CD4-positive, alpha-beta T cell treated with Interferon gamma for 1 hour (primary cell): ENCODE measurements around the gene CCNB2.
"Not testable (repeated sequence)": the region's sequence is repeated elsewhere in the genome, so short reads cannot be mapped to it uniquely, and the experiment has no call there.

Experiments
- DNase-seq: peaks from one replicate; pipeline ENCODE4 v3.0.0-alpha.2; 2020

CCNB2 gene

DNA sequence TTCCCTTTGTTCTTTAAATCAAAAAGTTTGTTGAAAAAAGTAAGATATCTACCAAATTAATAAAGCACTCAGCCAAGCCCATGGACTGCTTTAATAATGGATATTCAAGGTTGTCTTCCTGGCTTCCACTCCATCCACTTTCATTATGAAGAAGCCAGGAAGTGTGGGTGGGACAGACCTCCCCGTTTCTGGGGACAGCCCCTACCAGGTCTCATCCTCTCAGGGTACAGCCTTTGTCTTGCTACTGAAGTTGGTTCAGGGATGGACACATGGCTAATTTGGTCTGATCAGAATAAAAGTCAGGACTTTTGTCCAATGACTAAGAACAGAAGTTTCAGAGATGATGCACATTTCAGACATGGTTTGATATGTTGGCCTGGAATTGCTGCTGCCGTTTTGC, 32.6 kb downstream of the CCNB2 start:
- DNase-seq, result no peak

DNA sequence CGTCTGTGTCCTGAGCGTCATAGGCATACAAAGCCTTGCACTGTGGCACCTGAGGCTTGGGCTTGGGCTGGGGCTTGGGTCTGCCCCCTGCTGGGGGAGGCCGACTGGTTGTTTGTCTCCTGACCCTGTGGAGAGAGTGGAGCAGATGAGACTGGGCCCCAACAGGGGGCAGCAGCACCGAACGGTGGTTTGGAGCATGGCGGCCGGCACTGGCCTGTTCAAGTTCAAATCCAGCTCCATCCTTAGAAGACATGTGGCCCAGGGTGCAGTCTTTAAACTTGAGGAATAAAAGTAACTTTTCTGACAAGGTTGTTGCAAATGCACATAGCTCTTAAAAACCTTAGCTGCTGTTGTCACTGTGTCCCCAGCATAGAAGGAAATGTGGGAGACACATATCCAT, 33.3 kb downstream of the CCNB2 start:
- DNase-seq, result peak; percentile 65

DNA sequence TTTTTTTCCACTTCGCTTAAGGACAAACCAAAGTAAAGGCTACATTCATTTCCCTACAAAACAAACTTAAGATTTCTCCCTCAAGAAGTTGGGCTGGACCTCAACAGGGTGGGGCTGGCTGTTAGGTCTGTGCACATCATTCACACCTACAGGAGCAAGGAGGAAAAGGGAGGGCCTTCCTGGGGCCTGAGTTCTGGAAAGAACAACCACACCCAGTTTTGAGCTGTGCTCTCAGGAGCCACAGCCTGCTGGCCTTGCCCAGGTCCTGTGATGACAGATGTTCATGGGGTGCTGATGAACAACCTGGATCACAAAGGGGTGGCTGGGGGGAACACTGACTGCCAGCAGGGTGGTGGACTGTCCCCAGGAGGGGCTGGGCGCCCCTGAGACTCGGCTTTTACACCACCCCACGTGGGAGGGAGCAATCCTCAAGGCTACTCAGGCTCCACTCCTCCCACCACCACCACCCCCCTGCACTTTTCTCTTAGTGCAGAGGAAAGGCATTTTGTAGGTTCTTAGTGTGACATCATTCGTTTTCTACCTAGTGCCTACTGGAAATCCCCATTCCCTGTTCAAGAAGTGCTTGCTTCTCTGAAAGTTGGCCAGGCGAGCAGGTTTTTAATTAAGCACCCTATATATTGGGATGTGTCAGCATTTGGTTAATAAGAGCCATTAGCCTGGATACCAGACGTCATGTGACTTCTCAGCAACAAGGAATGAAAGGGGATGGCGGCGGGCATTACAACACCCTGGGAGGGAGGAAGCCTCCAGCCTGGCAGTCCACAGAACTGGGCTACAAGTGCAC, 35.7 kb downstream of the CCNB2 start:
- DNase-seq, result no peak

DNA sequence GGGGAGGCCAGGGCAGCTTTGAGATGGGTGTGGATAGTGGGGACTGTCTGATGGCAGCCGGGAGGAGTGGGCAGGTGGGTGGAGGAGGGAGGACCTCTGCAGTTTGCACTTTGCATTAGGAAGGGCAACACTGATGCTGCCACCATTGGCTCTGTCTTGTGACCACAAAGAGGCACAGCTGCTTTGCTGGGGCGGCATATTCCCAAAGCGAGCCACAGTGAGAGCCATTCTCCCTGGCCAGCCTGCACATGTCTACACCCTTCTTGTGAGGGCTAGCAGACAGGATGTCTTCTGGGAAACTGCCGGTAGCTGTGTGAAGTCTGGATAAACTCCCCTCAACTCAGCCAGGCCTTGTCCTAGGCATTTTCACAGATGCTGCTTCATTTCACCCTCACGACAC, 38.3 kb downstream of the CCNB2 start:
- DNase-seq, result no peak

DNA sequence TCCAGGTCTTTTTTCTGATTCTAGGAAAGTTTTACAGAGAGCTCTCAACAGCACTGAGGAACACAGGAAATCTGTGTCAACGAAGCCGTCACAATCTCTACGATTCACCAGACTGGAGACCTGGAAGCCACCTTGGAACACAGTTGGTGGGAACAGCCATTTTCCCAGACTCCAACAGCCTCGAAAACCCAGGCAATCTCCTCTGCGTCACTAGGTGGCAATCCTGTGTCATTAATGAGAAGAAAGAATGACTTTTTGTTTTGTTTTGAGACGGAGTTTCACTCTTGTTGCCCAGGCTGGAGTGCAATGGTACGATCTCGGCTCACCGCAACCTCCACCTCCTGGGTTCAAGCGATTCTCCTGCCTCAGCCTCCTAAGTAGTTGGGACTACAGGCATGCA, 39.6 kb downstream of the CCNB2 start:
- DNase-seq, result not testable (repeated sequence)

DNA sequence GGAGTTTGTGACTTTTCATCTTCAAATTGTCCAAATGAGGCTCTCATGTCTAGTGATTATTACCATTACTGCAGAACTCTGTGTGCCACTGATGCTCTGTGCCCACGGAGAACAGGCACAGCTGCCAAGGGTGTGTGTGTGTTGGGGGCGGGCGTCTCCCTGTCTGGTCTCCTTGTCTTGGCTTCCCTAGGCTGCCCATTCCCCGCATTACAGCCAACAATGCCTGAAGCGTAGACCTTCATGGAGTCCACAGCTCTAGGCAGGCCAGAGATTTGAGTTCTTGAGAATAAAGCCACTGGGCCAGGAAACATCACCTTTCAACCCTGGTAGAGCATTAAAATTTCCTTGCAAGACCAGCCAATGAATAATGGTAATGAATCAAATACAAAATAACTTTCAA, 42.7 kb downstream of the CCNB2 start:
- no peak for DNase-seq

DNA sequence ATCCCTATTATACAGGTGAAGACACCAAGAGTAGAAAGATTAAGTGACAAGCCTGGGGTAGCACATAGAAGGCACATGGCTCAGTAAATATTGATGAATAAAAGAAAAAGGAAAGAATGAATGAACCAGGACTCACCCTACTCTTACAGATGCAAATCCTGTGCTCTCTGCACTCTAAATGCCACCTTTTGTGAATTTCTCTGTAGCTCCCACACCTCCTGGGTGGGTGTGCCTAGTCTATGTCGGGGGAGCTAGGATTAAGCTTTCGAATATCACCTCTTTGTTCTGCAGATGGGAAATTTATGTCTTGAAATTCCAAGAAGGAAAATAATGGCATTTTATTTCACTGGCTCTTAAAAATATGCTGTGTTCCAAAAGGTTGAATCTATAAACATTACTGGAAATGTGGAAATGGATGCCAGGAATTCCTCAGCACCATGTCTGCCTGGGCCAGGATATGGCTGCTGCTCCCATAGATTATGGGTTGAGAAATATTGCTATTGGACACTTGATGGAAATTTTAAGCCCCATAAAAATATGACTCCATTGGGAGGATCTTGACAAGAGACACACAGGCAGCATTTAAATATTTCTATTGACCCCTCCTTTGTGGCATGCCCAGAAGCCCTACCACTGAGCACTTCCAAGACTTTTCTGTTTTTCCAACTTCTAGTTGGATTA, 43.3 kb downstream of the CCNB2 start:
- no peak for DNase-seq

DNA sequence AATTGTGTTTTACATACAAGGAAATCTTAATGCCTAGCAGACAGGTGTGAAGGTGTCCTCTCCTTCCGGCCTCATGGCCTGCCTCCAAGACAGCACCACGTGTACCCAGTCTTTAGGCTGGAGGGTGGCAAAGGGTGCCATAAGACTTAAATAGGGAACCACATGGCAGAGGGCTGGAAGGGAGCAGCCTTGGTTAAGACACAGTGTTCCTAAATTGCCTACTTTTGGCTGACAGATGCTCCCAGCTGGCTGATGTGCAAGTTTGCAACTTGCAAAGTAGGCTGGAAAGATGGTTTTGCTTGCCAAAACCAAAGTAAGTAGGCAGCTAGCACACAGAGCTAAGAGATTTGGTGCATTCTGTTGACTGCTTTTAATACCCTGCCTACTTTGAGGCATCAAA, 45.2 kb downstream of the CCNB2 start:
- DNase-seq, result no peak

DNA sequence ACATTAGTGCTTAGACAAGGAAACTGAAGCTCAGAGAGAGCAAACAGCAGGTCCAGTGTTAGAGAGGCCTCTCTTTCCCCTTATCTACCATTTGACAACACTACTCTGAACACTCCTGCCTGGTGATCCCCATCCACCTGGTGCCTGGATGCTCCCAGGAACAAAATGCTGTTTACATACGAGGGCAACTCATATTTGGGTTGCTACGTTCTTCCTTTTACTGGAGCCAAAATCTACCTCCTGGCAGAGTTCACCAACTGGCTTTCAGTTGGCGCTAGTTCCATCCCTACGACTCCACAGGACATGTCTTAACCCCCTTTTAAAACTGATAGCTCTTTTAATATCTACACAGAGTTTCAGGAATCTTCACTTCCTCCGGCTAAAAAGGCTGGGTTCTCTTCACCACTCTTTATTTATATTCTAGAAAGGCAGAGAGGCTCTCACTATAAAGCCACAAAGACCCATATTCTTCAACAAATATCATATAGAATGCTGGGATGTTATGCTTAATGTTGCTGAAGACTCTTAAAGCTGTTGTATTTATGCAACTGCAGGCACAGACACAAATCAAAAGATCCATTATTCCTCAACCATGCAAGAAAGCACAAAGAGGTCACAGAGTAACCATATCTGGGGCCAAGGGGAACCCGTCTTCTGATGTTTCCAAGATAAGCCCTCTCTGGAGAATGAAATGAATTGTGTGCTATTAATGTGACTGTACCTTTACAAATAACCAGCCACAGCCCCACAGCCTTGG, 47.9 kb downstream of the CCNB2 start:
- DNase-seq, result no peak

DNA sequence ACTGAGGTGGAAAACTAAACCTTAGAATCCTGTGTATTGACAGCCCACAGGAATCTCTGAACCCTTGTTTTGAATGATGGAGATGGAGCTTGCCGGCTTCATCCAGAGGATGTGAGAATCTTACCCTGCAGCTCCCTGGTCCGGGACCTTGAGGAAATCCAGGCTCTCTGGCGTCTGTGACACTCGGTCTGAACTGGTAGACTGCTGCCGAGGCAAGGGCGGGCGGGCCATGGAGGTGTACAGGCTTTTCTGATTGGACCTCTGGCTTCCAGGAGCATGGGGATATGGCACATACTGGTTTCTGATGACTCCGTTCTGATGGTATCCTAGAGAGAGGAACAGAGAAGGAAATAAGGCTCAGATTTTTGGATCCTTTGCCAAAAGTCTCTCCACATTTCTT, 48.5 kb downstream of the CCNB2 start:
- DNase-seq, result no peak

DNA sequence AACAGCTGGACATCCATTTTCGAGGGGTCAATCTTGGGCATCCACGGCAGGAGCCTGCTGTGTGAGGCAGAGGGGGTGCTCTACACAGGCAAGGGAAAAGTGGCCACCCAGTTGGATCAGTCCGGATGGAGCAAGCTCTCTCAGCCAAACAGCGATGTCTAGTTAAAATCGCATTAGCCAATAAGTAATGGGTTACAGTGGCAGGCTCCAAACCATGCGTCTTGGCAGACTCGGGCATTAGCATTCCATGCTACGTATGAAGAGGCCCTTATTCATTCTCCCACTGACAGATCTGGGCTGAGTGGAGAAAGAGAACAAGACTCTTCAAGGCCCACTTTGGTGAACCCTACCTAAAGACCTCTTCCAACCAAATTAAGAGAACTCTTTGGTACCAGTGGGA, 49.3 kb downstream of the CCNB2 start:
- DNase-seq, result no peak

DNA sequence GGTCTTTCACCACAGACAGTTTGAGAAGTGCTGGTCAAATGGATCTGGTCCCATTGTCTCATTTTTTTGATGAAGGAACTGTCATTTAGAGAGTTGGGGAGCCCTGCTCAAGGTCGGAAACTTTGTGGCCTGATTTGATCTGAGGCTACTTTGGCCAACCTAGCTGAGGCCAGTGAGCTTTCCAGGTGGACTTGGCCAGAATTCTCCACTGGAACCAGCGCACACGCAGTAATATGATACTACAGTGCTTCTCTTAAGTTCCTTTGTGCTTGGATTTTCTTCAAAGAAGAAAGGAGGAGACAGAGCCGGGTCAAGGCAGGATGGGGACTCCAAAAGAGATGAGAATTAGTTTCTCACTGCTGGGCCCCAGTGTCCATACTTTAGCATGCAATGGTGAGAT, 50.5 kb downstream of the CCNB2 start:
- no peak for DNase-seq

DNA sequence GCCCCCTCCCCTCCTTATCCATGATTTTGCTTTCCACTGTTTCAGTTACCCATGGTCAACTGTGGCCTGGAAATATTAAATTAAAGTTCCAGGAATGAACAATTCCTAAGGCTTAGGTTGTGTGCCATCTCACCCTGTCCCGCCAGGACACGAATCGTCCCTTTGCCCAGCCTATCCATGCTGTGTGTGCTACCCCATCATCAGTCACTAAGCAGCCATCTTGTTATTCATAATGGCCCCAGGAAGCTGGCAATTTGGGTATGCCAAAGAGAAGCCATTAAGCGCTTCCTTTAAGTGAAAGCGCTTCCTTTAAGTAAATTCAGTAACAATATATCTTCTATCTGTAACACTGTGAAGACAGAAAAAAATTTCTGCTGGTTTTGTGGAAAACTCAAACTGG, 52.5 kb downstream of the CCNB2 start:
- no peak for DNase-seq

DNA sequence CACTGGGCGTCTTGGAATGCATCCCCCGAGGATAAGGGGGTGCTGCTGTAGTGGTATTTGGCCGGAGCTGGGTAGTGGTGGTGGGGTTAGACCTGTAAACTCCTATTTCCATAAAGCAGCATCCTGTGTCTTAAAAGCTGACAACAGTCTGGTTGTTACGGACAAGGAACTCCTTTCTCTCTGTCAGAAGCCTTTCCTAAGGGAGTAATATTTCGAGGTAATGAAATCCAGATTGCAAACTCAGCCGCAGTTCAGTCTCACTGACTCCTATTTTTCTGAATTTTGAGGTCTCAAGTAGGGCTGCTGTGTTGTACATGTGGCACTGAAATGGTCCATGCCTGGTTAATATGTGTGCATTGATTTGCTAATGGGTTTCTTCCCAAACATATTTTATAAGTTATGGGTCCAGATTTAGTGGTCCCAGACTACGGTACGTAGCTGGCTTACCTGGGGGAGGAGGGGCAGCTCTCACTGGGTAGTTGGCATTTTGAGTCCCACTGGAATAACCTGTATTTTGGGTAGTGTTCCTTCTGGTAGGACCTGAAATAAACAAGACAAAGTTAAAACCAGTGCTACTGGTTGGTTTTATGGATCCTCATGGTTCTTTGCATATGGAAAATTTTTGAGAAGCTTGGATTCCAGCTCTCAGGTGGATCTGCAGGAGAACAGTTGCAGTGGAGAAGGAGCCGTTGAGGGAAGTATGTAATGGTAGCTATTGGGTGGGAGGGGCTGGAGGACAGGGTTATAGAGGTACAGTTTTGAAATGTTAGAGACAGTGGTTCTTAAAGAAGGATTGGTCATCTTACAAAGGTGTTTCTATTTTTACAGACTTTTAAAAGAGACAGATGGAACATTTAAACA, 53.1 kb downstream of the CCNB2 start:
- DNase-seq, result no peak

DNA sequence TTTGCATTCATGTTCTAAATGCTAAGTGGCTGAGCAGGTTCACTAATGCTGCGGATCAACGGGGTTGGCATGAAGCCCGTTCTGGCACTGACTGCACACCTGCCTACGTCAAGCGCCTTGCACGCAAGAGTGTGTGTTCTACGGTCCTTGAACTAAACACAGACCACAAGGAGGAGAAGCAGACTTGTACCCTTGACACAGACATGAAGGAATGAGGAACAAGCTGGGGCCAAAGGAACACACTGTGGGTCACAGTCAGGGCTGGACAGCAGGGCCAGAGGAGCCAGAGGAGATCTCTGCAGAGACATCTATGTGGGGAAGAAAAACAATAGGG, 53.7 kb downstream of the CCNB2 start:
- DNase-seq, result no peak

DNA sequence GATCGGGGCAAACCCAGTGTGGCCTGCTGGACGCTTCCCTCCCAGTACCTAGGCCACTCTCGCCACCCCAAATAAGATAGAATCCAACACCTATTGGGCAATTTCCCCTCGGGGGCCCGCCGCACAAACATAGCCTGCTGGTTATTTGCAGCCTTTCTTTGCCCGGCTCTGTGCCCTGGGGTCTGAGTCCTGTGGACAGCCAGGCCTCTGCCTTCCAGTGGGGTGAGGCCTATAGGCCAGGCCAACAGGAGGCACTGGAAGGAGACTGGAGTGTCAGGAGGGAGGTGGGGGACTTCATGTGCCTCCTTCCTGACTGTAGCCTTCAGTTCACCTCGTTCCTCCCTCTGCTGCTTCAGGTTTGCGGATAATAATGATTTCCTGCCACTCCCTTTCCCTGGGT, 54.3 kb downstream of the CCNB2 start:
- DNase-seq, result no peak

DNA sequence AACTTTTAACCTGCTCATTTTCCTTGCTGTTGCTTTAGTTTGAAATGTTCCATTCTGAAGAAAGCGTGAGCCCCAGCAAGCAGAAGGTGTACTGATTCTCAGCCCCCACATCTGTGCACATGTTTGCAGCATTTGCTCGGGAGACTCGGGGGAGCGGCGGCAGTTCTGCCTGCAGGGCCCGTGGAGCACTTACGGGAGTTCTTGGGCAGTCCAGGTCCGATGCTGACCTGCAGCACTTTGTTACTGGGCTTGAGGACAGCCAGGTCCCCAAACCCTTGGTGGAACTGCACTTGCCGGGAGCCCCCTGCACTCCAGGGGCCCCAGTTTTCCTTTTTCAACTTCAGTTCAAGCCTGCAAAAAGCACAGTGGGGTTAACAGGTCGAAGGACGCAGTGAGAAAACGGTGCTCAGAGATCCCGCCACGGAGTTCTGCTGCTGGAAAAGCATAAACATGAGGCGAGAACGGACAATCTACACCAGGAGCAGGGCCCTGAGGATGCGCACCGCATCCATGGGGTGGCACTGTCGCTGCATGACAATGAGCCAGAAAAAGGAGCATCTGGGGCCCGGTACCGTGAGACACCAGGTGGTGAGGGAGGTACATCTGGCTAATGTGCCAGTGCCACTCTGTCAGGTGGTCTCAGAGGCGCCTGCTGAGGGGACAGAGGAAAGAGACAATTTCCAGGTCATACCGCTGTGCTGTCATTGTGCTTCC, 56.1 kb downstream of the CCNB2 start:
- DNase-seq, result no peak

DNA sequence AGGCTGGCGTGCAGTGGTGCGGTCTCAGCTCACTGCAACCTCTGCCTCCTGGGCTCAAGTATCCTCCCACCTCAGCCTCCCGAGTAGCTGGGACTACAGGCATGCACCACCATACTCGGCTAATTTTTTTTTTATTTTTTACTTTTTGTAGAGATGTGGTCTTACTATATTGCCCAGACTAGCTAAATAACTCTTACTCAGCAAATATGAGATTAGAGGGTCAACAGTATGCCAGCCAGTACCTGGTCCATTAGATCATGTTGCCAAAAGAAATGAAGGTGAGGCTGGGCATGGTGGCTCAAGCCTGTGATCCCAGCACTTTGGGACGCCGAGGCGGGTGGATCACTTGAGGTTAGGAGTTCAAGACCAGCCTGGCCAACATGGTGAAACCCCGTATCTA, 57.1 kb downstream of the CCNB2 start:
- not testable (repeated sequence) for DNase-seq

DNA sequence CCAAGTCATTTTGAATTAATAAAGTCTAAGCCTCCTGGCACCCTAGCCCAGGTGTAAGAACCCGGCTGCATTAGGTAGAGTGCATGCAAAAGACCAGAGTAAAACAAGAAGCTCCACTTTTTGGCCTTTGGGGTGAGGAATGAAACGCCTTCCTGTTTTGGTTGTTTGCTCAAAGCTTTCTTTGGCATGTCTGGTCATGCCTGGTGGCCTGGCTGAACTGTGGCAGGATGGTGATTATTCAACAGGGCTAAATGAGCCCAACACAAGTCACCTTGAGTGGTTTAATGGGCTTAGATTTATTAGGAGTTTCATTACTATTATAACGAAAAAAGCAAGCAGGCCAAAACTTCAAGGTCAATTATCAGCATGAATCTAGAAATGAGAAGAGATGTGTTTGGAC, 60.8 kb downstream of the CCNB2 start:
- DNase-seq, result no peak

DNA sequence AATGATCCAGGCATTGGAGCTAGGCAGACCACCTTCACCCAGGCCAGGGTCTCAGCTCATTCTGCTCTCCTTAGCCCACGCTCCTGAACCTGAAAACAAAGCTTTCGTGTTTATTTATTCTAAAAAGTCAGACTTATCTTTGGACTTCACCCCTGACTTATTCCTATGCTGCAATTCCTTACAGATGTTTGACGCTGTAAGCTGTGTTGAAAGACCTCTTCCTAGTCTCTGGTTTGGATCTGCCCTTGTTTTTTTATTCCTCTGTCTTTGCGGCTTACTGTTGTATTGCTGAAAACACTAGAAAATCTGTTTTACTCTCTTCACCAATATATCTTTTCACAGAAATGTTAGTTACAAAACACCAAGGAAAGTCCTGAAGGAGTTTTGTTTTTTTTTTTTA, 61.2 kb downstream of the CCNB2 start:
- DNase-seq, result no peak

DNA sequence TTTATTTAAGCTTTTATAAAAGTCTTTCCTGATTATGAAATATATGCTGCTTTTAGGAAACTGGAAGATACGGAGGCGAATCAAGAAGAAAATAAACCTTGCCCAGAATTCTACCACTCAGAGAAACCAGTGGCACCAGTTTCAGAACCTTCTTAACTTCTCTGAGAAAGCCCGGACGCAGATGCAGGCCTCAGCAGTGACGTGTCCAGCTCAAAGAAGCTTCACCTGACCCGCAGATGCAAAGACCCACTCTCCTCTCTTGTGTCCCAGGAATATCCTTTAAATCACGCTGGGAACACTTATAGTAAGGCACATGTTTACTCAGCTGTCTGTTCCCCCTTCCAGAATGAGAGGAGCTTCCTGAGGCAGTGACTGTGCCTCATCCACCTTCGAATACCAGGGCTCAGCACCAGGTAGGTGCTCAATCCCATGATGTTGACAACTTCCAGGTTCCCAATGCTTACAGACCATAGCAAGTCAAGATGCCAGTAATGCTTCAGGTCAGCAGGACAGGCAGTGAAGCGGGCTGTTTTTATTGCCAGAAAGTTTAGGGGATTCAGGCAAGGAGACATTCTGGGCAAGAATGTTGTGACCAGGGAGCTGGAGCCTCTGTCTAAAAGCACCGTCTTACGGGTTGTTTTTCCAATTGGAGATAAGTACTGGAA, 61.8 kb downstream of the CCNB2 start:
- no peak for DNase-seq

DNA sequence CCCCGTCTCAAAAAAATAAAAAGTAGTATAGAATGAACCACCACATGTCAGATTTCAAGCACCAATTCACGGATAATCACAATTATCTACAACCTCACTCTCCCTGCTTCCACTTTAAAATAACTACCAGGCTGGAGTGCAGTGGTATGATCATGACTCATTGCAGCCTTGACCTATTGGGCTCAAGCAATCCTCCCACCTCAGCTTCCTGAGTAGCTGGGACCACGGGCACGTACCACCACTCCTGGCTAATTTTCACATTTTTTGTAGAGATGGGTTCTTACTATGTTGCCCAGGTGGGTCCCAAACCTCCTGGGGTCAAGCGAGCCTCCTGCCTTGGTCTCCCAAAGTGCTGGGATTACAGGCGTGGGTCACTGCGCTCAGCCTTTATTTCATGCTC, 63.6 kb downstream of the CCNB2 start:
- DNase-seq, result no peak
